Activated CD8-positive, alpha-beta T cell treated with anti-CD3 and anti-CD28 coated beads for 36 hours (primary cell): ENCODE measurements around the gene PRDM5. TPM values are rescaled to one million over a fixed set of nuclear protein-coding genes. Genes with fewer than 3 reads are reported as not detected.

Experiments
- ATAC-seq: fragments of 200-7000 bp; cut with Tn5 transposase; one replicate; pipeline ENCODE4 v1.10.0; 2021; ENCODE audit warnings: mild to moderate bottlenecking, moderate library complexity
- CTCF ChIA-PET: fragments of 350-600 bp; sonication (Branson Sonifier 250); formaldehyde crosslinking; loops from one replicate; lab custom pipeline; 2021; ENCODE audit warnings: antibody characterized with exemption; lab: Charles Lee
- POLR2A ChIA-PET: fragments of 350-600 bp; sonication (Branson Sonifier 250); formaldehyde crosslinking; loops from one replicate; lab custom pipeline; 2021; ENCODE audit warnings: antibody characterized with exemption; lab: Charles Lee
- DNase-seq: peaks from one replicate; pipeline ENCODE4 v3.0.0-alpha.2; 2020
- H3K27ac Mint-ChIP-seq: one replicate; pipeline ENCODE4 v1.8.0; 2021; ENCODE audit warnings: mild to moderate bottlenecking, mixed read lengths
- H3K27me3 Mint-ChIP-seq: one replicate; pipeline ENCODE4 v1.8.0; 2021; ENCODE audit warnings: mixed read lengths
- H3K36me3 Mint-ChIP-seq: one replicate; pipeline ENCODE4 v1.8.0; 2021; ENCODE audit warnings: low read depth, mixed read lengths
- H3K4me1 Mint-ChIP-seq: one replicate; pipeline ENCODE4 v1.8.0; 2021; ENCODE audit warnings: low read depth, mixed read lengths
- H3K4me3 Mint-ChIP-seq: one replicate; pipeline ENCODE4 v1.8.0; 2021; ENCODE audit warnings: mild to moderate bottlenecking, moderate library complexity, mixed read lengths
- H3K9me3 Mint-ChIP-seq: one replicate; pipeline ENCODE4 v1.8.0; 2021; ENCODE audit warnings: mixed read lengths
- CTCF ChIP-seq: fragments of 200-600 bp; IDR thresholded peaks from one replicate; pipeline ENCODE4 v1.8.0; 2022; ENCODE audit warnings: antibody characterized with exemption, mild to moderate bottlenecking
- intact Hi-C: fragments of 100-400 bp; cut with micrococcal nuclease; formaldehyde crosslinking; loops from one replicate; pipeline ENCODE4 v1.10.0; 2022
- total RNA-seq, 2 experiments: library from RNA; stranded (reverse); gene quantifications; one replicate each; pipeline ENCODE4 v1.2.3, GENCODE V29; 2021

Gene PRDM5
- total RNA-seq, 2 experiments from 2014 or later, result 0.51 to 0.52 TPM

GRCh38 chr4:120830204-120830603 is 92.3 kb downstream of the PRDM5 start:
- H3K4me3 Mint-ChIP-seq, result no peak overlapping the region
- intact Hi-C loops, result no loop called here
- H3K9me3 Mint-ChIP-seq, result no peaks in the 10 kb centered on the region
- no peak for TF ChIP-seq CTCF
- ATAC-seq, result no peak
- H3K36me3 Mint-ChIP-seq, result no peaks in the 10 kb centered on the region
- ChIA-PET CTCF (no interaction called here), POLR2A (no interaction called here)
- DNase-seq, result no peak
- no peak overlapping the region for H3K27ac Mint-ChIP-seq
- no peaks in the 10 kb centered on the region for H3K4me1 Mint-ChIP-seq
- H3K27me3 Mint-ChIP-seq, result peaks cover 3% of the 10 kb centered on the region

GRCh38 chr4:120829113-120829831 is 93.3 kb downstream of the PRDM5 start:
- intact Hi-C loops, result no loop called here
- no peak for TF ChIP-seq CTCF
- H3K36me3 Mint-ChIP-seq, result no peaks in the 10 kb centered on the region
- no peaks in the 10 kb centered on the region for H3K9me3 Mint-ChIP-seq
- CTCF ChIA-PET, result no interaction called here
- no peaks in the 10 kb centered on the region for H3K4me1 Mint-ChIP-seq
- H3K27me3 Mint-ChIP-seq, result peaks cover 3% of the 10 kb centered on the region
- ATAC-seq (no peak), DNase-seq (no peak)
- POLR2A ChIA-PET, result no interaction called here
- no peak overlapping the region for H3K27ac Mint-ChIP-seq
- no peak overlapping the region for H3K4me3 Mint-ChIP-seq

- H3K27ac Mint-ChIP-seq, result no peak overlapping the region
- ChIA-PET POLR2A (no interaction called here), CTCF (no interaction called here)
- ATAC-seq (no peak), DNase-seq (no peak)
- TF ChIP-seq CTCF, result no peak
- no peaks in the 10 kb centered on the region for H3K4me1 Mint-ChIP-seq
- no peaks in the 10 kb centered on the region for H3K9me3 Mint-ChIP-seq
- peaks cover 3% of the 10 kb centered on the region for H3K27me3 Mint-ChIP-seq
- no peaks in the 10 kb centered on the region for H3K36me3 Mint-ChIP-seq
- H3K4me3 Mint-ChIP-seq, result no peak overlapping the region
- intact Hi-C loops, result no loop called here
Observed at GRCh38 chr4:120826853-120827252, 95.7 kb downstream of the PRDM5 start.

GRCh38 chr4:120826449-120826848 is 96.1 kb downstream of the PRDM5 start:
- Mint-ChIP-seq H3K9me3 (no peaks in the 10 kb centered on the region), H3K4me3 (no peak overlapping the region), H3K27ac (no peak overlapping the region), H3K36me3 (no peaks in the 10 kb centered on the region), H3K4me1 (no peaks in the 10 kb centered on the region), H3K27me3 (peaks cover 3% of the 10 kb centered on the region)
- POLR2A ChIA-PET, result no interaction called here
- no peak for DNase-seq
- CTCF ChIA-PET, result no interaction called here
- no peak for TF ChIP-seq CTCF
- intact Hi-C loops, result no loop called here
- ATAC-seq, result no peak

GRCh38 chr4:120824946-120825345 is 97.6 kb downstream of the PRDM5 start:
- ATAC-seq (no peak), DNase-seq (no peak)
- CTCF ChIA-PET, result no interaction called here
- intact Hi-C loops, result no loop called here
- Mint-ChIP-seq H3K27me3 (peaks cover 3% of the 10 kb centered on the region), H3K36me3 (no peaks in the 10 kb centered on the region), H3K27ac (no peak overlapping the region), H3K4me1 (peaks cover 4% of the 10 kb centered on the region), H3K9me3 (no peaks in the 10 kb centered on the region), H3K4me3 (no peak overlapping the region)
- TF ChIP-seq CTCF, result no peak
- POLR2A ChIA-PET, result no interaction called here
